Osteoblast (primary cell): Measurements from ENCODE around the gene CD164. TPM values are rescaled to one million over a fixed set of nuclear protein-coding genes. Genes with fewer than 3 reads are reported as not detected.

Source experiments
- DNase-seq: peaks from one replicate; pipeline ENCODE4 v3.0.0; 2011; ENCODE audit warnings: low spot score, mixed read lengths; ENCODE audit not compliant: insufficient read length; ENCODE audit errors: missing footprints
- H2AFZ ChIP-seq: 2 replicates; pipeline ENCODE4 v1.6.0; 2011; ENCODE audit warnings: mild to moderate bottlenecking, low read length
- H3K27ac ChIP-seq: 2 replicates; pipeline ENCODE4 v1.5.1; 2011; ENCODE audit warnings: mild to moderate bottlenecking, low read depth, low read length, moderate library complexity
- H3K27me3 ChIP-seq: 2 replicates; pipeline ENCODE4 v1.6.0; 2012; ENCODE audit warnings: mild to moderate bottlenecking, control low read depth, inconsistent platforms, low read length, moderate library complexity; ENCODE audit not compliant: insufficient read depth
- H3K36me3 ChIP-seq: 2 replicates; pipeline ENCODE4 v1.5.1; 2011; ENCODE audit warnings: mild to moderate bottlenecking, low read length, control low read depth, moderate library complexity; ENCODE audit not compliant: insufficient read depth
- H3K4me1 ChIP-seq: 2 replicates; pipeline ENCODE4 v1.5.1; 2011; ENCODE audit warnings: mild to moderate bottlenecking, low read length, control low read depth, moderate library complexity; ENCODE audit not compliant: insufficient read depth
- H3K4me2 ChIP-seq: 2 replicates; pipeline ENCODE4 v1.6.0; 2011; ENCODE audit warnings: mild to moderate bottlenecking, low read length; ENCODE audit not compliant: insufficient read depth
- H3K4me3 ChIP-seq: fragments of 200-600 bp; sonication (generic); 3 replicates; pipeline ENCODE4 v1.5.1; 2012; ENCODE audit warnings: mild to moderate bottlenecking, low read length, inconsistent platforms; ENCODE audit not compliant: insufficient read depth
- H3K79me2 ChIP-seq: 2 replicates; pipeline ENCODE4 v1.6.0; 2012; ENCODE audit warnings: mild to moderate bottlenecking, low read length, control low read depth, inconsistent platforms; ENCODE audit not compliant: insufficient read depth
- H3K9me3 ChIP-seq: 2 replicates; pipeline ENCODE4 v1.5.1; 2011; ENCODE audit warnings: low read depth, low read length, control low read depth
- H4K20me1 ChIP-seq: 2 replicates; pipeline ENCODE4 v1.6.0; 2012; ENCODE audit warnings: mild to moderate bottlenecking, low read length, control low read depth; ENCODE audit not compliant: insufficient read depth
- CTCF ChIP-seq: IDR thresholded peaks from 2 replicates; pipeline ENCODE4 v1.5.1; 2011; ENCODE audit warnings: mild to moderate bottlenecking, low read depth, low read length, moderate library complexity; ENCODE audit errors: extremely low read depth
- total RNA-seq: library from RNA; depleted of rRNA; stranded (reverse); fragments of >200 nt; gene quantifications from 2 replicates; pipeline ENCODE4 v1.2.3, GENCODE V29; 2012

The CD164 gene
- 211 and 222 TPM in 2 replicates for total RNA-seq

- Histone ChIP-seq H4K20me1 (peaks cover 38% of the 10 kb centered on the region), H3K4me1 (peaks cover 27% of the 10 kb centered on the region), H3K27ac (peak within 1 kb of the TSS; percentile 99), H2AFZ (peak within 1 kb of the TSS; percentile 98), H3K4me3 (peak within 1 kb of the TSS; percentile 93), H3K4me2 (peak within 1 kb of the TSS; percentile 98), H3K27me3 (peaks cover 5% of the 10 kb centered on the region), H3K9me3 (no peaks in the 10 kb centered on the region), H3K79me2 (peaks cover 52% of the 10 kb centered on the region), H3K36me3 (peaks cover 16% of the 10 kb centered on the region)
- no peak for TF ChIP-seq CTCF
- DNase-seq = peak; percentile 99
Observed at GRCh38 chr6:109381747-109382575, at the start of gene CD164. CD164 (minus strand) TSS chr6:109382467; CDS start chr6:109382378, 89 bp downstream.

GRCh38 chr6:109429496-109429895, 47.2 kb upstream of the CD164 start:
- H3K4me3 ChIP-seq = no peak overlapping the region
- no peaks in the 10 kb centered on the region for H3K79me2 ChIP-seq
- no peaks in the 10 kb centered on the region for H4K20me1 ChIP-seq
- TF ChIP-seq CTCF = no peak
- peak; percentile 32 for DNase-seq
- H3K9me3 ChIP-seq = no peaks in the 10 kb centered on the region
- no peak overlapping the region for H3K27ac ChIP-seq
- H2AFZ ChIP-seq = no peak overlapping the region
- peak overlapping the region; percentile 54 for H3K4me2 ChIP-seq
- H3K4me1 ChIP-seq = peaks cover 5% of the 10 kb centered on the region
- no peaks in the 10 kb centered on the region for H3K36me3 ChIP-seq
- H3K27me3 ChIP-seq = no peaks in the 10 kb centered on the region

GRCh38 chr6:109428889-109429477, 46.7 kb upstream of the CD164 start:
- peak; percentile 89 for DNase-seq
- no peak overlapping the region for H3K27ac ChIP-seq
- H3K36me3 ChIP-seq = no peaks in the 10 kb centered on the region
- no peaks in the 10 kb centered on the region for H3K79me2 ChIP-seq
- no peak overlapping the region for H2AFZ ChIP-seq
- H3K27me3 ChIP-seq = no peaks in the 10 kb centered on the region
- no peak overlapping the region for H3K4me3 ChIP-seq
- peaks cover 5% of the 10 kb centered on the region for H3K4me1 ChIP-seq
- no peak for TF ChIP-seq CTCF
- H4K20me1 ChIP-seq = no peaks in the 10 kb centered on the region
- H3K4me2 ChIP-seq = peak overlapping the region; percentile 54
- H3K9me3 ChIP-seq = no peaks in the 10 kb centered on the region

- H3K36me3 ChIP-seq = no peaks in the 10 kb centered on the region
- H2AFZ ChIP-seq = peak overlapping the region; percentile 59
- no peaks in the 10 kb centered on the region for H3K27me3 ChIP-seq
- H3K4me2 ChIP-seq = peak overlapping the region; percentile 69
- H3K79me2 ChIP-seq = no peaks in the 10 kb centered on the region
- no peak overlapping the region for H3K27ac ChIP-seq
- peaks cover 5% of the 10 kb centered on the region for H3K4me1 ChIP-seq
- no peak for DNase-seq
- no peak for TF ChIP-seq CTCF
- H3K4me3 ChIP-seq = peak overlapping the region; percentile 43
- H3K9me3 ChIP-seq = no peaks in the 10 kb centered on the region
- H4K20me1 ChIP-seq = no peaks in the 10 kb centered on the region
Observed at GRCh38 chr6:109424946-109425345, 42.7 kb upstream of the CD164 start.
